SK-N-SH (cell line): ENCODE results near the gene ADCY5. TPM values are rescaled to one million over a fixed set of nuclear protein-coding genes. Genes with fewer than 3 reads are reported as not detected.

Source experiments
- CTCF ChIA-PET: fragments of 300-600, 350-600 bp; formaldehyde crosslinking; extraction: SDS; loops from one replicate; lab custom pipeline; 2021; lab: Yijun Ruan, JAX
- POLR2A ChIA-PET: fragments of 350-600 bp; sonication (Branson Sonifier 250); formaldehyde crosslinking; extraction: SDS; loops from one replicate; lab custom pipeline; 2020; ENCODE audit warnings: antibody characterized with exemption, inconsistent platforms; lab: Yijun Ruan, JAX
- DNase-seq: peaks from one replicate; pipeline ENCODE4 v3.0.0; 2012
- H2AFZ ChIP-seq: fragments of 200-600 bp; sonication (generic); 2 replicates; pipeline ENCODE4 v1.8.1; 2016; ENCODE audit warnings: antibody characterized with exemption, mild to moderate bottlenecking, low read depth
- H3F3A ChIP-seq: fragments of 200-600 bp; sonication (generic); replicated peaks from 2 replicates; pipeline ENCODE3; 2016; ENCODE audit warnings: antibody characterized with exemption, mild to moderate bottlenecking; ENCODE audit not compliant: insufficient read depth
- H3K27ac ChIP-seq, 2 experiments: fragments of 200-500 bp in 1 of 2; fragments of 200-600 bp in 1 of 2; sonication (Bioruptor generic) in 1 of 2; sonication (generic), shearing (Covaris generic) in 1 of 2; 2 replicates each; pipeline versions ENCODE4 v1.5.1 to v1.6.1; 2014 to 2016; ENCODE audit warnings: low read depth in 2 of 2, inconsistent platforms in 1 of 2, low read length in 1 of 2, mild to moderate bottlenecking in 1 of 2, mixed read lengths in 1 of 2
- H3K27me3 ChIP-seq: fragments of 200-600 bp; sonication (generic), shearing (Covaris generic); 2 replicates; pipeline ENCODE4 v1.6.1; 2016; ENCODE audit warnings: mixed run types; ENCODE audit not compliant: insufficient read depth
- H3K36me3 ChIP-seq, 2 experiments: fragments of 200-500 bp in 1 of 2; fragments of 200-600 bp in 1 of 2; sonication (Bioruptor generic) in 1 of 2; sonication (generic) in 1 of 2; replicated peaks in 1 of 2; 2 replicates each; pipeline versions ENCODE3 to v1.5.1; 2014 to 2016; ENCODE audit warnings: low read length in 1 of 2, mild to moderate bottlenecking in 1 of 2; ENCODE audit not compliant: insufficient read depth in 2 of 2, control insufficient read depth in 1 of 2
- H3K4me1 ChIP-seq, 2 experiments: fragments of 200-500 bp in 1 of 2; fragments of 200-600 bp in 1 of 2; sonication (Bioruptor generic) in 1 of 2; sonication (generic), shearing (Covaris generic) in 1 of 2; 2 replicates each; pipeline versions ENCODE4 v1.5.1 to v1.6.1; 2014 to 2016; ENCODE audit warnings: low read depth in 1 of 2, low read length in 1 of 2, mixed run types in 1 of 2; ENCODE audit not compliant: insufficient read depth in 2 of 2, control insufficient read depth in 1 of 2
- H3K4me2 ChIP-seq: fragments of 200-600 bp; sonication (generic), shearing (Covaris generic); 2 replicates; pipeline ENCODE4 v1.6.1; 2017; ENCODE audit warnings: mixed run types
- H3K4me3 ChIP-seq, 2 experiments: fragments of 200-500 bp in 1 of 2; fragments of 200-600 bp in 1 of 2; sonication (Bioruptor generic) in 1 of 2; sonication (generic), shearing (Covaris generic) in 1 of 2; 2 replicates each; pipeline versions ENCODE4 v1.5.1 to v1.8.1; 2014 to 2016; ENCODE audit warnings: low read depth in 2 of 2, inconsistent platforms in 1 of 2, low read length in 1 of 2, mild to moderate bottlenecking in 1 of 2, mixed read lengths in 1 of 2, moderate library complexity in 1 of 2
- H3K79me2 ChIP-seq: fragments of 200-600 bp; sonication (generic); 2 replicates; pipeline ENCODE4 v1.8.1; 2017; ENCODE audit warnings: mild to moderate bottlenecking; ENCODE audit not compliant: insufficient read depth
- H3K9ac ChIP-seq: fragments of 200-600 bp; sonication (generic); 2 replicates; pipeline ENCODE4 v1.6.1; 2017; ENCODE audit warnings: mixed run types
- H3K9me2 ChIP-seq: fragments of 200-600 bp; sonication (generic); 2 replicates; pipeline ENCODE4 v1.6.1; 2017; ENCODE audit warnings: mixed run types
- H3K9me3 ChIP-seq: fragments of 200-600 bp; sonication (generic); 2 replicates; pipeline ENCODE4 v1.6.1; 2017; ENCODE audit warnings: mixed run types, mild to moderate bottlenecking, moderate library complexity
- H4K20me1 ChIP-seq: fragments of 200-600 bp; sonication (generic); 2 replicates; pipeline ENCODE4 v1.6.1; 2017; ENCODE audit warnings: mild to moderate bottlenecking, mixed run types; ENCODE audit not compliant: insufficient read depth
- CHD2 ChIP-seq: fragments of 150-350 bp; IDR thresholded peaks from 2 replicates; pipeline ENCODE4 v1.6.1; 2018; ENCODE audit warnings: low read length; ENCODE audit not compliant: partially characterized antibody
- FOSL2 ChIP-seq: IDR thresholded peaks from 2 replicates; pipeline ENCODE4 v1.4.0; 2012; ENCODE audit warnings: low read depth, mild to moderate bottlenecking, moderate library complexity, borderline replicate concordance
- FOXJ3 ChIP-seq: sonication (generic); formaldehyde crosslinking; IDR thresholded peaks from 2 replicates; pipeline ENCODE4 v1.5.1; 2020; ENCODE audit warnings: mild to moderate bottlenecking, missing genetic modification reagents
- FOXM1 ChIP-seq: IDR thresholded peaks from 2 replicates; pipeline ENCODE4 v1.4.0; 2012; ENCODE audit warnings: low read depth, mild to moderate bottlenecking
- GATA2 ChIP-seq: sonication (generic); formaldehyde crosslinking; IDR thresholded peaks from 2 replicates; pipeline ENCODE4 v1.5.0; 2020; ENCODE audit warnings: mild to moderate bottlenecking, missing genetic modification reagents
- IRF3 ChIP-seq: fragments of 150-350 bp; IDR thresholded peaks from 2 replicates; pipeline ENCODE4 v1.6.1; 2016; ENCODE audit warnings: mild to moderate bottlenecking, low read depth, low read length
- JUND ChIP-seq: IDR thresholded peaks from 2 replicates; pipeline ENCODE4 v1.4.0; 2012
- MXI1 ChIP-seq: IDR thresholded peaks from 2 replicates; pipeline ENCODE4 v1.6.1; 2012; ENCODE audit warnings: mild to moderate bottlenecking, low read depth, low read length, improper control_type of control experiment
- RCOR1 ChIP-seq: fragments of 150-350 bp; IDR thresholded peaks from 2 replicates; pipeline ENCODE4 v1.6.1; 2017; ENCODE audit warnings: antibody characterized with exemption, low read length
- REST ChIP-seq: IDR thresholded peaks from 2 replicates; pipeline ENCODE4 v1.6.1; 2012; ENCODE audit warnings: mild to moderate bottlenecking, low read depth, low read length, moderate library complexity
- RFX5 ChIP-seq: IDR thresholded peaks from 2 replicates; pipeline ENCODE4 v1.6.1; 2012; ENCODE audit warnings: mild to moderate bottlenecking, improper control_type of control experiment, low read length
- TAF1 ChIP-seq: IDR thresholded peaks from 2 replicates; pipeline ENCODE4 v1.6.1; 2012; ENCODE audit warnings: low read depth, mild to moderate bottlenecking, low read length, moderate library complexity, borderline replicate concordance
- TCF12 ChIP-seq: IDR thresholded peaks from 2 replicates; pipeline ENCODE4 v1.4.0; 2012
- YY1 ChIP-seq: IDR thresholded peaks from 2 replicates; pipeline ENCODE4 v1.4.0; 2012; ENCODE audit warnings: low read depth, mild to moderate bottlenecking
- WGBS: methylation state at CpG from one replicate; pipeline ENCODE4 v1.1.6; 2017; ENCODE audit warnings: low lambda C conversion rate; 5-methylcytosine and 5-hydroxymethylcytosine counted together
- polyA plus RNA-seq, 3 experiments: library from polyadenylated mRNA; depleted of rRNA; stranded (reverse); fragments of >200 nt; gene quantifications; 2 replicates each; pipeline ENCODE4 v1.2.3, GENCODE V29; 2012

Gene ADCY5
- polyA plus RNA-seq, 1 of the 3 experiments (the other 2 are of a cell fraction) = 0.21 TPM

- WGBS = 45% methylated on average over 9 of the region's 9 CpGs
- no peak for TF ChIP-seq CHD2
- Histone ChIP-seq H3K4me1 (no peaks in the 10 kb centered on the region; a peak in 1 of 4 replicates), H3K36me3 (no peaks in the 10 kb centered on the region), H3K4me2 (no peak overlapping the region), H3F3A (no peaks in the 10 kb centered on the region), H3K9me2 (no peaks in the 10 kb centered on the region), H3K9ac (no peak overlapping the region), H2AFZ (no peak overlapping the region), H3K27me3 (no peaks in the 10 kb centered on the region), H3K27ac (no peak overlapping the region), H3K4me3 (no peak overlapping the region), H4K20me1 (peaks cover 7% of the 10 kb centered on the region; the same call in 1 of the 2 replicates), H3K9me3 (no peaks in the 10 kb centered on the region), H3K79me2 (no peaks in the 10 kb centered on the region)
- CTCF ChIA-PET = interaction anchor here (1.1 to 1.7 kb wide), 5 partner anchors 26 to 283 kb away, joined by 3 to 4 read pairs (median 3); no protein-coding TSS in a partner anchor
- POLR2A ChIA-PET = no interaction called here
- no peak for DNase-seq
Measured at GRCh38 chr3:123285066-123285465, 163.8 kb downstream of the ADCY5 start.

- POLR2A ChIA-PET = no interaction called here
- Histone ChIP-seq H2AFZ (no peak overlapping the region), H4K20me1 (peaks cover 7% of the 10 kb centered on the region; the same call in 1 of the 2 replicates), H3K4me2 (no peak overlapping the region), H3K79me2 (no peaks in the 10 kb centered on the region), H3K4me3 (no peak overlapping the region), H3K4me1 (no peaks in the 10 kb centered on the region; a peak in 1 of 4 replicates), H3K9me3 (no peaks in the 10 kb centered on the region), H3K27me3 (no peaks in the 10 kb centered on the region), H3K9ac (no peak overlapping the region), H3K27ac (no peak overlapping the region), H3F3A (no peaks in the 10 kb centered on the region), H3K36me3 (no peaks in the 10 kb centered on the region), H3K9me2 (no peaks in the 10 kb centered on the region)
- peak; percentile 29 for DNase-seq
- TF ChIP-seq MXI1 (no peak), TAF1 (no peak), FOSL2 (no peak), FOXM1 (no peak), YY1 (no peak), FOXJ3 (CRISPR knock-in tag) (no peak)
- 71% methylated on average over 3 of the region's 18 CpGs for WGBS
- CTCF ChIA-PET = interaction anchor here (1.1 to 1.7 kb wide), 4 partner anchors 25 to 284 kb away, joined by 3 to 4 read pairs (median 3); no protein-coding TSS in a partner anchor
Measured at GRCh38 chr3:123284399-123285010, 164.4 kb downstream of the ADCY5 start.

GRCh38 chr3:123283657-123284398 lies 165.1 kb downstream of the ADCY5 start:
- Histone ChIP-seq H3K27me3 (no peaks in the 10 kb centered on the region), H3K4me3 (no peak overlapping the region), H3K4me1 (no peaks in the 10 kb centered on the region; a peak in 1 of 4 replicates), H3K9ac (no peak overlapping the region), H3K79me2 (no peaks in the 10 kb centered on the region), H3K9me2 (no peaks in the 10 kb centered on the region), H2AFZ (no peak overlapping the region), H3K36me3 (no peaks in the 10 kb centered on the region), H3K27ac (no peak overlapping the region), H3F3A (no peaks in the 10 kb centered on the region), H3K4me2 (no peak overlapping the region), H3K9me3 (no peaks in the 10 kb centered on the region), H4K20me1 (peaks cover 7% of the 10 kb centered on the region; the same call in 1 of the 2 replicates)
- ChIA-PET POLR2A (no interaction called here), CTCF (interaction anchor here (1.1 to 1.7 kb wide), 4 partner anchors 25 to 284 kb away, joined by 3 to 4 read pairs (median 3); no protein-coding TSS in a partner anchor)
- DNase-seq = no peak
- 73% methylated on average over 17 of the region's 17 CpGs for WGBS
- TF ChIP-seq RFX5 = no peak
- no peak for TF ChIP-seq MXI1
- no peak for TF ChIP-seq IRF3
- no peak for TF ChIP-seq RCOR1
- TF ChIP-seq GATA2 (CRISPR knock-in tag) = no peak
- no peak for TF ChIP-seq REST
- TF ChIP-seq FOXJ3 (CRISPR knock-in tag) = no peak
- no peak for TF ChIP-seq TCF12
- TF ChIP-seq CHD2 = no peak
- no peak for TF ChIP-seq JUND
